Fibroblast of skin of back (primary cell): ENCODE measurements around the gene SLCO4A1.

Experiments used
- DNase-seq: peaks from one replicate; pipeline ENCODE4 v3.0.0-alpha.2; 2013

Gene SLCO4A1

GRCh38 chr20:62652894-62653305 lies 10.6 kb downstream of the SLCO4A1 start:
- no peak for DNase-seq

GRCh38 chr20:62653373-62653772 lies 11.1 kb downstream of the SLCO4A1 start:
- DNase-seq = no peak

- DNase-seq = no peak
These were observed 11.8 kb downstream of the SLCO4A1 start for GRCh38 chr20:62653951-62654685.

DNA sequence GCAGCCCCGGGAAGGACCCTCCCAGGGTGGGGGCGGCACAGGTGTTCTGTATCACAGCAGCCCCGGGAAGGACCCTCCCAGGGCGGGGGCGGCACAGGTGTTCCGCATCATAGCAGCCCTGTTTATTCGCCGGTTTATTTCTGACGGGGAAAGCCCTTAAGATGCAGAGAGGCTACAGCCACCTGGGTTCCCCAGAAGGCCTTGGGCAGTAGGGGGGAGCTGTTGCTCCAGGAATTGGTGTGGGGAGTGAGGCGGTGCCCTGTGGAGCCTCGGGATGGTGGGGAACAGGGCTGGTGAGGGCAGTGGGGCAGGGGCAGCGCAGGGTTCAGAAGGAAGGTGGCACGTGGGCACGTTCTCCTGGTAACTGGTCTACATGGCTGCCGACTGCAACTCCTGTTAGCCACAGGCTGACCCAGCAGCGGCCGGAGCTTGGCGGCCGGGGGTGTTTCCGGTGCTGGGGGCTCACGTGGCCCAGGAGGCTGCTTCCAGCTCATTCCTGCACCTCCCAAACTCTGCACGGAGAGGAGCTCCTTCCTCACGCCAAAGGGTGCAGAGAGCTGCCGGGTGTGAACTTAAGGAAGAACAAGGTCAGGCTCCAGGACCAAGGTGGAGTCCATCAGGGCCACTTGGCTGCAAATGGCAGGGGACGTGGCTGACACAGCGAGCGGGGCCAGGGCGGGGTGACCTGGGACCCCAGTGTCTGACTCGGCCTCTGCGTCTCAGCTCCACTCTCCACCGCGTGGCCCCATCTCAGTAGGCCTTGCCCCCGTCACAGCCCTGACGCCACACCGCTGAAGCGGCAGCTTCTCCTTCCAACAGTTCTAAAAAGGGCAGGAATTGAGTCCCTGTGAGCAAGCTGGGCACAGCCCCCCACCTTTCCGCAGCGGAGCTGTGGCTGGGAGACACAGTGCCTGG lies 13.2 kb downstream of the SLCO4A1 start:
- no peak for DNase-seq

GRCh38 chr20:62656197-62656918 lies 14.1 kb downstream of the SLCO4A1 start:
- DNase-seq = no peak

DNA sequence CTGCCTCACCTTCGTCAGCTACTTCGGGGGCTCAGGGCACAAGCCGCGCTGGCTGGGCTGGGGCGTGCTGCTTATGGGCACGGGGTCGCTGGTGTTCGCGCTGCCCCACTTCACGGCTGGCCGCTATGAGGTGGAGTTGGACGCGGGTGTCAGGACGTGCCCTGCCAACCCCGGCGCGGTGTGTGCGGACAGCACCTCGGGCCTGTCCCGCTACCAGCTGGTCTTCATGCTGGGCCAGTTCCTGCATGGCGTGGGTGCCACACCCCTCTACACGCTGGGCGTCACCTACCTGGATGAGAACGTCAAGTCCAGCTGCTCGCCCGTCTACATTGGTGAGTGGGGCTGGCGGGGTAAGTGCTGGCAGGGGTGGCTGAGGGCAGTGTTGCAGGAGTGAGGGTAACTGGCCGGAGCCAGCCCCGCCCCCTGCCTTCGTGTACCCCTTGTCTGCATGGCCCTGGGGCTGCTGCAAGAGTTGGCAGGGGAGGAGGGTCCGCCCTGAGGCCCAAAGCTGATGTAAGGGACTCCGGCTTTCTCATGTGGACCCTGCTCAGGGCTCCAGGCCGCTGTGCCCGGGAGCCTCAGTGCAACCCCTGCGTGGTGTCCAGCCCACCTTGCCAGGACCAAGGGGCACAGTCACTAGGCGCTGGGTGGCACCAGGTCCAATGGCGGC lies 14.8 kb downstream of the SLCO4A1 start:
- DNase-seq = no peak

- no peak for DNase-seq
These were observed 15.3 kb downstream of the SLCO4A1 start for GRCh38 chr20:62657589-62657942.

GRCh38 chr20:62657956-62658355 lies 15.7 kb downstream of the SLCO4A1 start:
- DNase-seq = no peak

- no peak for DNase-seq
These were observed 16.4 kb downstream of the SLCO4A1 start for GRCh38 chr20:62658593-62659178.

GRCh38 chr20:62659488-62660239 lies 17.4 kb downstream of the SLCO4A1 start:
- DNase-seq = no peak

- DNase-seq = no peak
These were observed 17.9 kb downstream of the SLCO4A1 start for GRCh38 chr20:62660240-62660615.

DNA sequence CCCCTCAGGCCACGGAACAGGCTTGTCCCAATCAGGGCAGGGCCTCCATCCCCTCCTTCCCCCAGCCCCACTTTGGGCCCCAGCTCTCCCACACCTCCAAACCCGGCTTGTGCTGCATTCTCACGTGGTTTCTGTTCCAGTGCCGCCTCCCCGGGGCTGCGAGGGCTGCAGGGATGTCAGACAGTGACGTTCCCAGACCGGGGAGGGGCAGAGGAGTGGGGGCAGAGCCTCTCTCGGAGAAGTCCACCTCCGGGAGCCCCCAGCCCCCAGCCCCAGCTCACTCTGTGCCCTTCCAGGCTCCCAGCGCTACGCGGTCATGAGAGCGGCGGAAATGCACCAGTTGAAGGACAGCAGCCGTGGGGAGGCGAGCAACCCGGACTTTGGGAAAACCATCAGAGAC lies 18.5 kb downstream of the SLCO4A1 start:
- no peak for DNase-seq

DNA sequence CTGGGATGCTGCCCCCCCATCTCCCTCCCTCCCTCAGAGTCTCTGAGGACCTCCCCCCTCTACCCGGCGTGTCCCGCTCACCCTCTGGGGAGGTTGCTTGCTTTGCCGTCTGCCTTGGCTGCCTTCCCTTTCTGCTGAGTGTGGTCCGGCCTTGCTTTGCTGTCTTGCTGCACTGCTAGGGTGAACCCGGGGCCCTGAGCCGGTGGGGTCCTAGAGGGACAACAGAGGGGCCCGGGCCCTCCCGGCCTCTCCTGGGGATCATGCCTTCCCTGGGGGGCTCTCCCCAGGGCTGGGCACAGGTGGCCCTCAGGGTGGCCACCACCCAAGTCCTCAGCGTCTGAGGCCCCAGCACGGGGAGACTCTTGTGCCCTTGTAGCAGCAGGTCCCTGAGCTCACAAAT lies 19.3 kb downstream of the SLCO4A1 start:
- DNase-seq = no peak

DNA sequence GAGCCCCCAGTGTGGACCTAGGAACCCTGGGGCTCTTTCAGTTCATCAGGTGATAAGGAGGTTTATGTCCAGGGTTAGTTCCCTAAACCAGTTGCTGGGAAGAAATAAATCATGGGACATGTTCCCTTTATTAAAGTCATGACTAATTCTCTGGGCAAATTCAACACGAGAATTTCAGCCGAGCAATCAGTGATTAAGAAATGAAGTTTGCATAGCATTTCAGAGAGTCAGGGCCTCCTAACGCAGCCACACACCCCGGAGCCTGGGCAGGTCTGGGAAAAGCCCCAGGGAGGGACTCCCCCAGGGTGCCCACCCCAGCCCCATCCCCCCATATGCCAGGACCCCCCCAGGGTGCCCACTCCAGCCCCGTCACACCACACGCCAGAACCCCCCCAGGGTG lies 20.1 kb downstream of the SLCO4A1 start:
- DNase-seq = peak; percentile 50

DNA sequence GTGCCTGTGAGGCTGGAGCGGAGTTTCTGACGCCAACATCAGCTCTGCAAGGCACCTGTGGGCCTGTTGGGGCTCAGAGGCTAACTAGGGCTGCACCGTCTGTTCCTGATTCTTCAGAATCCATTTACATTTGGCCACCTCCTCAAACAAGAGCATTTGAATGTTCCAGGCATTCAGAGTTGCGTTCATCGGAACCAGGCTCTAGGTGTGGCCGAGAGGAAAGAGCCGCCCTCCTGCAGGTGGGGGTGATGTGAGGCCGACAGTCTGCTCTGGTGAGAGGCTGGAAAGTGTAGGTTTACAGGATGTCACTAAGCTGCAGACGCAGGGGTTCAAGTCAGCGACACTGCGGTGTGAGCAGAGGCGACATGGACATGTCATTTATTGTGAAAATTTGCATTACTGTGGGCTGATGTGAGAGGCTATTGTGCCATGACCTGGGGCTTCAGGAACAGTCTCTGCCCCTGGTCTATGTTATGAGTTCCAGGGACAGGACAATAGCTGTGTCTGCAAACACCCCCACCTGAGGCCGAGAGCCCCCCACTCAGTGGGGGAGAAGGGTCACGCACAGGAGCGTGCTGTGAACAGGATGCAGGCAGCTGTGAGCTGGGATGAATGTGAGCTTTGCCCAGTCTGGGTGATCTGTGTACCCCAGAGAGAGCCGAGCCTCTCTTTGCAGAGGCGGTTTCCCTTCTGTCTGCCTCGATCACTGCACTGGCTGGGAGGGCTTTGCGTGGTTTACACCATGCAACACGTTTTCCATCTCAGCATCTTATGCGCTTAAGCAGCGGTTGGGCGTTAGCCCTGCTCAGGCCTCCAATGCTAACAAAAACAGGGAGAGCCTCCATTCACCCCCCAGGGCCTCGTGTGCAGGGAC lies 21.1 kb downstream of the SLCO4A1 start:
- no peak for DNase-seq

- no peak for DNase-seq
These were observed 22.0 kb downstream of the SLCO4A1 start for GRCh38 chr20:62664019-62664971.

- DNase-seq = no peak
These were observed 23.0 kb downstream of the SLCO4A1 start for GRCh38 chr20:62665153-62665754.

DNA sequence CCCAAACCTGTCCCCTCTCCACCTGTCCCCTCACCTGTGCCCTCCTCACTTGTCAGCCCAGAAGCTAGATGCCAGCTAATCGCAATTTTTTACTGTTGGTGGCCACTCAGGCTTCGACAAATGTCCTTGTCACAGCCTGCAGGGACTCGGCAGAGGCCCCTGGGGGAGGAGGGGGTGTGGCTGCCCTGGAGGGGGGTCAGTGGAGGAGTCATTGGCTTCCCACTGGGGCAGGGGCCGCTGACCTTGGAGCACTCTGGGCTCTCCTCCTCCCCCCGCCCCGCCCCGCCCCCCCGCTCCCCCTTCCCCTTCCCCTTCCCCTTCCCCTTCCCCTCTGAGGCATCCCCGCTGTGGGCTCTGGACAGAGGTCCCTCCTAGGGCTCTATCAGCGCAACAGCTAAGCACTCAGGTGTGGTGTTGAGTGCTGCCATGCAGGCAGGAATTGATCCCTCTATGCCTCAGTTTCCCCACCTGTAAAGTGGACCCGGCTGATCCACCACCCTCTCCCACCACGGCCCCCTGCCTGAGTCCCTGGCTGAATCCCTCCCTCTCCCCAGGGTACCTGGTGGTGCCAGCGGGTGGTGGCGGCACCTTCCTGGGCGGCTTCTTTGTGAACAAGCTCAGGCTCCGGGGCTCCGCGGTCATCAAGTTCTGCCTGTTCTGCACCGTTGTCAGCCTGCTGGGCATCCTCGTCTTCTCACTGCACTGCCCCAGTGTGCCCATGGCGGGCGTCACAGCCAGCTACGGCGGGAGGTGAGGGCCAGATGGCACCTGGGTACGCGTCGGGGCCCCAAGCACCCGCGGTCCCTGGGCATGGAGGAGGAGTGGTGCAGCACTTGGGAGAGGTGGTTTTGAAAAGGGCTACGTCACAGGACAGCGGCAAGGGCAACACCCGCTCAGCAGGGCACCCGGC lies 23.8 kb downstream of the SLCO4A1 start:
- DNase-seq = no peak
